Measurements from ENCODE around the gene CADM3. TPM values are rescaled to one million over a fixed set of nuclear protein-coding genes. Genes with fewer than 3 reads are reported as not detected.

CADM3 gene
- total and polyA plus RNA-seq, 2 donors (not counting 1 experiment from before 2014, with no cell fraction given), result 0.32 to 0.33 TPM

DNA sequence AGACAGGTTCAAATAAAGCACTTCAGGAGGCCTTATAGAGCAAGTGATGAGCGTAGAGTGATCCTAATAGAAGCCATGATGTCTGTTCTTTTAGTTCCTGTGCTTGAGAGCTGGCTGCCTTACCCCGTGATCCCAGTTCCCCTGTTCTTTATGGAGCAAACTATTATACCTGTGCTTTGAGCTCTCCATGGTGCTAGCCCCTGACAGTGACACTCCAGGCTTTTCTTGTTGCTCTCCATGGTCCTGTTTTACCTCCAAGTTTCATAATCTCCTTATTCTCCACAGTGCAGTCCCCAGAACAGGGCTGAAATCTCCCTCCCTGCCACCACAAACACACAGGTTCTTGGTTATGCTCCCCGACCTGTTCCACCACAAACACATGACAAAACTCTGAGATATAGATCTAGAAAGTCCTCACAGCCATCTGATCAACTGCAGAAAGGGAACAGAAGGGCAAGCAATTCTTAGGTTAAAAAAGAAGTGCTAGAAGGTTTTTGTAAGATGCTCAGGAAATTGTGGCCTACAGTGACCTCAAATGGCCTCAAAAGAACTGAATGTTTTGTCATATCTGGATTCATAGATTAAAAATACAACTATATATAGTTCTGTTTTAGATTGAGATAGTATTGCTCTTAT, 6.0 kb downstream of the CADM3 start:
- H3K4me1 Mint-ChIP-seq, result peaks cover 12% of the 10 kb centered on the region
- intact Hi-C loops (cut with micrococcal nuclease), result no loop called here
- POLR2A ChIA-PET, result no interaction called here
- DNase-seq, result peak; percentile 60
- H3K9me3 Mint-ChIP-seq (ENCODE audit: insufficient read depth), result no peaks in the 10 kb centered on the region
- CTCF ChIA-PET, result no interaction called here
- no peak overlapping the region for H3K4me3 Mint-ChIP-seq
- H3K79me2 ChIP-seq (ENCODE audit: control insufficient read depth, insufficient read depth, low read length), result no peaks in the 10 kb centered on the region
- no peaks in the 10 kb centered on the region for H3K9me3 ChIP-seq (ENCODE audit: control extremely low read depth in 1 of 3, control insufficient read depth in 2 of 3, insufficient read depth in 1 of 3, low read length in 2 of 3)
- peaks cover 0 to 23% (median 17%) of the 10 kb centered on the region in 4 experiments for H3K27me3 ChIP-seq (replicated peaks in 1 of 4; ENCODE audit: control extremely low read depth in 1 of 4, control insufficient read depth in 3 of 4, insufficient read depth in 4 of 4, low read length in 3 of 4)
- TF ChIP-seq, protein P1, sequence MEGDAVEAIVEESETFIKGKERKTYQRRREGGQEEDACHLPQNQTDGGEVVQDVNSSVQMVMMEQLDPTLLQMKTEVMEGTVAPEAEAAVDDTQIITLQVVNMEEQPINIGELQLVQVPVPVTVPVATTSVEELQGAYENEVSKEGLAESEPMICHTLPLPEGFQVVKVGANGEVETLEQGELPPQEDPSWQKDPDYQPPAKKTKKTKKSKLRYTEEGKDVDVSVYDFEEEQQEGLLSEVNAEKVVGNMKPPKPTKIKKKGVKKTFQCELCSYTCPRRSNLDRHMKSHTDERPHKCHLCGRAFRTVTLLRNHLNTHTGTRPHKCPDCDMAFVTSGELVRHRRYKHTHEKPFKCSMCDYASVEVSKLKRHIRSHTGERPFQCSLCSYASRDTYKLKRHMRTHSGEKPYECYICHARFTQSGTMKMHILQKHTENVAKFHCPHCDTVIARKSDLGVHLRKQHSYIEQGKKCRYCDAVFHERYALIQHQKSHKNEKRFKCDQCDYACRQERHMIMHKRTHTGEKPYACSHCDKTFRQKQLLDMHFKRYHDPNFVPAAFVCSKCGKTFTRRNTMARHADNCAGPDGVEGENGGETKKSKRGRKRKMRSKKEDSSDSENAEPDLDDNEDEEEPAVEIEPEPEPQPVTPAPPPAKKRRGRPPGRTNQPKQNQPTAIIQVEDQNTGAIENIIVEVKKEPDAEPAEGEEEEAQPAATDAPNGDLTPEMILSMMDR (IDR thresholded peaks at IDR 0.05), result no peak
- no peak for TF ChIP-seq EZH2 (IDR thresholded peaks at IDR 0.05; ENCODE audit: borderline replicate concordance, insufficient read depth, low read depth, low read length, poor library complexity, severe bottlenecking)
- H3K4me1 ChIP-seq (ENCODE audit: control insufficient read depth in 2 of 2, insufficient read depth in 2 of 2, low read length in 2 of 2), result peaks cover 7 to 11% of the 10 kb centered on the region in 2 donors
- 43% methylated on average over 1 of the region's 3 CpGs for WGBS (ENCODE audit: insufficient coverage)
- peaks cover 17% of the 10 kb centered on the region for H3K27me3 Mint-ChIP-seq
- peaks cover 9% of the 10 kb centered on the region for H4K20me1 ChIP-seq (ENCODE audit: control insufficient read depth, insufficient read depth, low read length, poor library complexity, severe bottlenecking)
- H2AFZ ChIP-seq (ENCODE audit: insufficient read depth, low read depth, low read length, poor library complexity, severe bottlenecking), result no peak overlapping the region
- H3K36me3 ChIP-seq (replicated peaks in 1 of 2; ENCODE audit: control extremely low read depth in 1 of 2, control insufficient read depth in 1 of 2, extremely low read depth in 1 of 2, insufficient read depth in 2 of 2, low read length in 1 of 2), result no peaks in the 10 kb centered on the region
- H3K27ac ChIP-seq (ENCODE audit: low read length in 2 of 2), result no peak overlapping the region
- H3K9ac ChIP-seq (ENCODE audit: low read length), result no peak overlapping the region
- H3K4me2 ChIP-seq (replicated peaks; ENCODE audit: low read depth, low read length, poor library complexity, severe bottlenecking), result no peak overlapping the region
- H3K27ac Mint-ChIP-seq, result no peak overlapping the region
- peak; percentile 51 for ATAC-seq (ENCODE audit: low read depth)
- no peak overlapping the region for H3K4me3 ChIP-seq (ENCODE audit: control extremely low read depth in 1 of 5, extremely low read depth in 1 of 5, insufficient read depth in 1 of 5, low read depth in 2 of 5, low read length in 4 of 5)

DNA sequence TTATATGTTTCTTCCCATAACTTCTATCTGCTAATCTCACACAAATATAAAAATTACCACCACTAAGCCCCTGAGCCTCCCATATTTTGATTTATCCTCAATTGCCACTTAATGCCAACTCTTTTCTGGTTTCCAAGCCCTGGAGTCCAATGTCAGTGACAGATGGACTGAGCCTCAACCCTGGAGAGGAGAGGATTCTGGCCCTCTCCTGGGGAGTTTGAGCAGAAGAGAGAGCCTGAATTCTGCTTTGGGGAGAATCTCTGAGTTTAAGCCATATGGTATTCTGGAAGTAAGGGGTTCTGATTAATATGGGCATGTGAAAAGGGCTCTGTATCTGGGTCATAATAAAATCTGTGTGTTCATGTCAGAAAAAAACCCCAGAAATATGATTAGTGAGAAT, 8.5 kb downstream of the CADM3 start:
- H3K36me3 ChIP-seq (replicated peaks in 1 of 2; ENCODE audit: control extremely low read depth in 1 of 2, control insufficient read depth in 1 of 2, extremely low read depth in 1 of 2, insufficient read depth in 2 of 2, low read length in 1 of 2), result no peaks in the 10 kb centered on the region
- no peaks in the 10 kb centered on the region for H3K9me3 Mint-ChIP-seq (ENCODE audit: insufficient read depth)
- no peak overlapping the region for H3K9ac ChIP-seq (ENCODE audit: low read length)
- H3K79me2 ChIP-seq (ENCODE audit: control insufficient read depth, insufficient read depth, low read length), result peaks cover 3% of the 10 kb centered on the region
- H3K4me1 Mint-ChIP-seq, result peaks cover 5% of the 10 kb centered on the region
- no peak overlapping the region for H3K4me3 Mint-ChIP-seq
- H3K9me3 ChIP-seq (ENCODE audit: control extremely low read depth in 1 of 3, control insufficient read depth in 2 of 3, insufficient read depth in 1 of 3, low read length in 2 of 3), result no peaks in the 10 kb centered on the region
- no peak overlapping the region for H3K4me3 ChIP-seq (ENCODE audit: control extremely low read depth in 1 of 5, extremely low read depth in 1 of 5, insufficient read depth in 1 of 5, low read depth in 2 of 5, low read length in 4 of 5)
- H2AFZ ChIP-seq (ENCODE audit: insufficient read depth, low read depth, low read length, poor library complexity, severe bottlenecking), result no peak overlapping the region
- DNase-seq (no peak), ATAC-seq (ENCODE audit: low read depth) (no peak)
- H3K4me1 ChIP-seq (ENCODE audit: control insufficient read depth in 2 of 2, insufficient read depth in 2 of 2, low read length in 2 of 2), result no peaks in the 10 kb centered on the region
- POLR2A ChIA-PET, result no interaction called here
- no peak overlapping the region for H3K27ac ChIP-seq (ENCODE audit: low read length in 2 of 2)
- peaks cover 3% of the 10 kb centered on the region for H3K27me3 Mint-ChIP-seq
- no peak for TF ChIP-seq EZH2 (IDR thresholded peaks at IDR 0.05; ENCODE audit: borderline replicate concordance, insufficient read depth, low read depth, low read length, poor library complexity, severe bottlenecking)
- TF ChIP-seq, protein P1 (IDR thresholded peaks at IDR 0.05), result no peak
- no peak overlapping the region for H3K4me2 ChIP-seq (replicated peaks; ENCODE audit: low read depth, low read length, poor library complexity, severe bottlenecking)
- CTCF ChIA-PET, result no interaction called here
- no peaks in the 10 kb centered on the region for H4K20me1 ChIP-seq (ENCODE audit: control insufficient read depth, insufficient read depth, low read length, poor library complexity, severe bottlenecking)
- H3K27ac Mint-ChIP-seq, result no peak overlapping the region
- intact Hi-C loops (cut with micrococcal nuclease), result no loop called here
- H3K27me3 ChIP-seq (replicated peaks in 1 of 4; ENCODE audit: control extremely low read depth in 1 of 4, control insufficient read depth in 3 of 4, insufficient read depth in 4 of 4, low read length in 3 of 4), result peaks cover 0 to 5% (median 2%) of the 10 kb centered on the region in 4 experiments
